ENCODE results near the gene TGFB2. TPM values are rescaled to one million over a fixed set of nuclear protein-coding genes. Genes with fewer than 3 reads are reported as not detected.

The TGFB2 gene
- total RNA-seq, 1 donor from 2014 or later: 61.8 TPM

DNA sequence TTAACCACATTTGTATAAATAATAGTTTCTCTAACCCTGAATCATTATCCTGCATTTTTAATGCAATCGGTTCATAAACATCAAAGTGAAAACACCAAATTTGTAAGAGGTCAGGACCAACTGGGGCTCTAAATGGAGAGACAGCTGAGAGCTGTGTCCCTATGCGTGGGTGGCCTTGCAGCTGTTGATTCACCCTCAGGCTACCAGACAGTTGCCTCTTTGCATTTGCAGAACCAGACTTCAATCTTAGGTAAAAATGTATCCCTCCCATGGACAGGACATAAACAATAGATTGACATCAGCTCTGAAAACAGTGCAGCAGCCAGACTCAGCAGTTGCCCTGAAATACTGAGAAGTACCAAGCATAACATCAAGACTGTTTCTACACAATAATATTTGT lies 8.8 kb upstream of the TGFB2 start:
- DNase-seq: no peak

GRCh38 chr1:218339267-218339831 lies 5.8 kb upstream of the TGFB2 start:
- DNase-seq: no peak

- no peak for DNase-seq
Measured at GRCh38 chr1:218341325-218341724, 3.8 kb upstream of the TGFB2 start.

- no peak for DNase-seq
Measured at GRCh38 chr1:218342091-218342490, 3.0 kb upstream of the TGFB2 start.

DNA sequence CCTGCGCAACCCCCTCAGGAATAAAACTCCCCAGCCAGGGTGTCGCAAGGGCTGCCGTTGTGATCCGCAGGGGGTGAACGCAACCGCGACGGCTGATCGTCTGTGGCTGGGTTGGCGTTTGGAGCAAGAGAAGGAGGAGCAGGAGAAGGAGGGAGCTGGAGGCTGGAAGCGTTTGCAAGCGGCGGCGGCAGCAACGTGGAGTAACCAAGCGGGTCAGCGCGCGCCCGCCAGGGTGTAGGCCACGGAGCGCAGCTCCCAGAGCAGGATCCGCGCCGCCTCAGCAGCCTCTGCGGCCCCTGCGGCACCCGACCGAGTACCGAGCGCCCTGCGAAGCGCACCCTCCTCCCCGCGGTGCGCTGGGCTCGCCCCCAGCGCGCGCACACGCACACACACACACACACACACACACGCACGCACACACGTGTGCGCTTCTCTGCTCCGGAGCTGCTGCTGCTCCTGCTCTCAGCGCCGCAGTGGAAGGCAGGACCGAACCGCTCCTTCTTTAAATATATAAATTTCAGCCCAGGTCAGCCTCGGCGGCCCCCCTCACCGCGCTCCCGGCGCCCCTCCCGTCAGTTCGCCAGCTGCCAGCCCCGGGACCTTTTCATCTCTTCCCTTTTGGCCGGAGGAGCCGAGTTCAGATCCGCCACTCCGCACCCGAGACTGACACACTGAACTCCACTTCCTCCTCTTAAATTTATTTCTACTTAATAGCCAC lies 696 bp downstream of the TGFB2 start:
- DNase-seq: peak; percentile 58

- no peak for DNase-seq
Measured at GRCh38 chr1:218346391-218347204, 1.5 kb downstream of the TGFB2 start.

GRCh38 chr1:218347336-218347722 lies 2.2 kb downstream of the TGFB2 start:
- DNase-seq: no peak

GRCh38 chr1:218347723-218348627 lies 2.8 kb downstream of the TGFB2 start:
- DNase-seq: no peak

GRCh38 chr1:218348628-218349071 lies 3.5 kb downstream of the TGFB2 start:
- DNase-seq: no peak

GRCh38 chr1:218349348-218350034 lies 4.4 kb downstream of the TGFB2 start:
- DNase-seq: no peak

- no peak for DNase-seq
Measured at GRCh38 chr1:218350035-218350525, 4.9 kb downstream of the TGFB2 start.

DNA sequence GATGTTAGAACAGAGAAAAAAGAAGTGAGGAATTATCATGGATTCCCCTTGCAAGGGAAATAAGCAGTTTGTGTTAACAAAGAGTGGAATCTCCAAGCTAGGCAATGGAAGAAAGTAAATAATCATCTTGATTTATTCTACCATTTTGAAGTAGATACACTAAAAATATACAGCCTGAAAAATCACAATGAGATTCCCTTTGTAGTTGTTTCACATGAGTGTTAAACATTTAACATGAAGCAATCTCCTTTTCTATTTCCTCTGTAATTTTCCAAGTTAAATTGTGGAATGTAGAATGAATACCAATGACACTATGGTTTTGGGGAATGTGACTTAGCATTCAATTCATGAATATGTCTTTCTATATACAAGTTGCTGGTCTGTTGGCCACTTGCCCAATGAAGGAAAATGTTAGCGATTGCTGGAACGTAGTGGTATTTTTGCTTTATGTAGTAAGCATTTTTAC lies 5.7 kb downstream of the TGFB2 start:
- DNase-seq: no peak

DNA sequence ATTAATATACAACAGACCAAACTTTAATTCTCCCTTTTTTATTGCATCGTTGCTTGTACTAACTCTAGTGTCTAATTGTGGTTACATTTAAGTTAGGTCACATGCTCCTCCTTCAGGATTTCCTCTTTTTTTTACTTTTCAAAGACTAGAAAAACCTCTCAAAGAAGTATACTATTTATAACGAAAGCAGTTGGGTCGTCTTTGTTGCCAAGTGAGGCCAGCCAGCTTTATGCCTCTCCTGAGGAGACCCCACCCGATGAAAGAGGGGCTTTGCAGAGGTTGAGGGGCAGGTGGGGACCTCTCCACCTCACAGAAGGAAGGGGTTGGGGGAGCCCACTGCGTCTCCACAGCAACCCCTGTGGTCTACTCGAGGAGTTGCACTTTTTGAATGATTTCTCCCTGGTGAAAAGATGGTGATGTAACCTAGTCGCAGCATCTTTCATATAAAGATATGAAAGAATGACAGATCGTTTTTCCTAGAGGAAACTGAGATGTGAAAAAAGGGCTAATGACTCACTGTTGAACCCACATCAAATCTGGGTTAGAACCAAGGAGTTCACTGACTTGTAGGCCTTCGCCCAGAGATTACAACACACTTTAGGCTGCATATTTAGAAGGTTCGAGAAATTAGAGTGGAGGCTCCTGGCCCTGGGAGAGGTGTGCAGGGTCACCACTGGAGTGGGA lies 6.4 kb downstream of the TGFB2 start:
- DNase-seq: no peak

GRCh38 chr1:218352075-218352438 lies 6.9 kb downstream of the TGFB2 start:
- no peak for DNase-seq

DNA sequence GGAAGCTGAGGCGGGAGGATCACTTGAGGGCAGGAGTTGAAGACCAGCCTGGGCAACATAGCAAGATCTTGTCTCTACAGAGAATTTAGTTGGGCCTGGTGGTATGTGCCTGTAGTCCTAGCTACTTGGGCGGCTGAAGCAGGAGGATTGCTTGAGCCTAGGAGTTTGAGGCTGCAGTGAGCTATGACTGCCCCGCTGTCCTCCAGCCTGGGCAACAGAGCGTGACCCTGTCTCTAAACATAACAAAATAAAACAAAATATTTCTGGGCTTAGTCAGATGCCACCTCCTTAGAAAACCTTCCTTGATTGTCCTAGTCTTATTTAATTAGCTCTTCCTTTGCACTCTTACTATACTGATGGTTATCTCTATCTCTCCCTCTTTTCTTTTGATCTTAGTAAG lies 8.5 kb downstream of the TGFB2 start:
- no peak for DNase-seq

DNA sequence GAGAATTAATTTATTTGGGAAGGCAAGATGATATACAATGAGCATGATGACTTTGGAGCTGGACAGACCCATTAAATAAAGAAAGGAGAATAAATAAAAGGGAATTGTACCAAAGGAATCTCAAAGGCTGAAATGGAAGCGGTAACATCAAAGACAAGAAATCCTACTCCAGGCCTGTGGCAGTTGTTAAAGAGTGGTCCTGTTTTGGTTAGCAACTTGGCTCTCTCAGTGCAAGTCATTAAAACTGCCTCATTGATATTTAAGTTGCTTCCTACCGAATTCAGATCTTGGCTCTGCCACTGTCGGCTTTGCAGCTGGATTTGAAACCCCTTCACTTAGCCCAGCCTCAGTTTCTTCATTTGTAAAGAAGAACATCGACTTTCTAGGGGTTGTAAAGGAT lies 10.1 kb downstream of the TGFB2 start:
- DNase-seq: no peak

DNA sequence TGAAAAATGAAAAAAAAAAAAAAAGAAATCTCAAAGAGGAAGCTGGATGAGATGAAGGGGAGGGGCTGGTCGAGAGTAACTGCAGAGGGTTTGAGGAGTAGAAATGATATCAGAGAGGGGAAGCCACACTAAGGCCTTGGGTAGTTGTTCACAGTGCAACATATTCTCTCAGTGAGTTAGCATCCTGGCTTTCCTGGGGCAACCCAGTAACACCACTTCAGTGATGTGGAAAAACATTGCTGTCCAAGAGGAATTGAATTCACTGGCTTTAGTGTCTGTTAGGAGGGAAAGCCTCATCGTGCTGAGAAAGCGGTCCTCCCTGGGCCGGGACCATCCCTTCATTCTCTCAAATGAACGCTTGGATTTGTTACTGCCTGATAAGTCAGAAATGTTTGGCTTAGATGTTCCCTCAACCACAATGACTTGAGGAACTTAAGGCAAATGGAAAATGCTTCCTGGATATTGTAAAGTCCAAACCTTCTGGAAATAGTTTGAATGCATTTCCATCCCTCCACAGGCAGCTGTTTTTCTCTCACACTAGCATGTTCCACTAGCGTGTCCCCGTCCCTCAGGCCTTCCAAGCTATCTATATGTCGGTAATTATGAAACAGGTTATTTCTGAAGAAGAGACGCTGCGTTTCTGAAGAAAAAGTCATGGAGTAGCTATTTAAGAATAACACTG lies 12.2 kb downstream of the TGFB2 start:
- no peak for DNase-seq

- no peak for DNase-seq
Measured at GRCh38 chr1:218357893-218358232, 12.7 kb downstream of the TGFB2 start.

- DNase-seq: no peak
Measured at GRCh38 chr1:218361298-218362065, 16.3 kb downstream of the TGFB2 start.

All from occipital lobe (tissue), 2 donors.